GM19099 (cell line): ENCODE measurements around the gene UBASH3A.

Experiments
- POLR2A ChIP-seq: IDR thresholded peaks from 3 replicates; pipeline ENCODE4 v1.6.1; 2011; ENCODE audit warnings: low read depth; ENCODE audit not compliant: insufficient read length; ENCODE audit errors: extremely low read depth

Gene UBASH3A

DNA sequence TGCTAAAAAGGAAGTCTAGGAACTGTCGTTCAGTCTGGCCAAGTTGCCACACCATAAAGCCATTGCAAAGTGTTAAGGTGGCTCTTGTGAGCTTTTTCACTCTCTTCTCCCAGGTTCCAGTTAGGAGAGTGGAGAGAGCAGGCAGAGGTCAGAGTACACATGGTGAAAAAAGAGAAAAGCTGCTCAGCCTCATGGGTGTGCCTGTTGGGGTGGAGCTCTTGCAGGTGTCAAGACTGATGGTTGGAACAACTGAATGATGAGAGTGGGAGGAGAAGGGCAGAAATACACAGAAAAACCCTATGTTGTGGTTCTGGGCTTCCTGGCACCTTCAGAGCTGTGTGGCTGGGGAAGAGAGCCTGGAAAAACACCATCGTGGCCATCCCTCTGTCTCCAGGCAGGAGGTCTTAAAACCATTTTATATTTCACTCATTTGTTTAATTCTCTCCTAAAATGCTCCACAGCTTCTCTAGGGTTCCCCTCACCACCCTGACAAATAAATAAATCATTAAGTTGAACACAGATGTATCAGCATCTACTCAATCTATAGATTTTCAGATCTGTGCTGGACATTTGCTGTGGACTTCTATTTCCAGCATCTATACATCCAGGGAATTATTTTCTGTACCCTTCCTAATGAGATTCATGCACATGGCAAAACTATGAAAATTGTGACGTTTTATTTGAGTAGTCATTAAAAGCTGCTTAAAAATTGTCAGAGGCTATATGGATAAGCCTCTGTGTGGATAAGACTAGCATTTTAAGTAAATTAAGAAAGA is 17.5 kb downstream of the UBASH3A start:
- TF ChIP-seq POLR2A = no peak

DNA sequence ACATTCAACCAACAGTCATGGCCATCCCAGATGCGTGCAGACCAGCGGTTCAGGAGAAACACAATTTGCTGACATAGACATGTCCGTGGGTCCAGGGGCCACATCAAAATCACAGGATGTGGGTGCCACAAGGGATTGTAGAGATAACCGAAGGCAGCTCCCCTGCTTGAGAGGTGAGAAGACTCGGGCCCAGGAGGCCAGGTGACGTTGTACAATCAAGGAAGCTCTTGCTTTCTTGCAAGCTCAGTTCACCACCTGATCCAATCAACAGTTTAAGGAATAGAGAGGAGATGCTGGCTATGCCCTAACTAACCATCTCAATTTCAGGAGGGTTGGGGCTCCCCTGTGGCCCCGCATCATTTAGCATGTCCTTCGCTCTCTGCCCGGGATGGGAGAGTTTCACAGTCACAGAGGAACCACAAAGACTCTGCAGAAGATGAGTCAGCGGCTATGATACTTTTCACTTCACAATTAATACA is 19.5 kb downstream of the UBASH3A start:
- no peak for TF ChIP-seq POLR2A

DNA sequence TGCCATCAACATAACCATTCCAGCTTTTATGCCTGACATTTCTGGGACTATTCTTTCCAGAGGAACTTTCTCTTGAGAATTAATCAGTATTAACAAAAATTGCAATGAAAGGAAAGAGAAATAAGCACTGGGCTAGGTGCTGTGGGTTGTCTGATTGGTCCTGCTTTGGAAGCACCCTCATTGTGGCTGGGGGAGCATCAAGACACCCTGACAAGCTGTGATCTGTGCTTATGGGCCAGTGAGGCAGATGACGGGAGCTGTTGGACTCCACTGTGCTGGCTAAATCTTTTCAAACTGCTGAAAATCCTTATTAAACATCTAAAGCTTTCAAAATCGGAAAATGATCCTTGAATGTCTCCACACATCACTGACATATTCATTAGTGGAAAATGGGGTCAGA is 20.0 kb downstream of the UBASH3A start:
- no peak for TF ChIP-seq POLR2A

DNA sequence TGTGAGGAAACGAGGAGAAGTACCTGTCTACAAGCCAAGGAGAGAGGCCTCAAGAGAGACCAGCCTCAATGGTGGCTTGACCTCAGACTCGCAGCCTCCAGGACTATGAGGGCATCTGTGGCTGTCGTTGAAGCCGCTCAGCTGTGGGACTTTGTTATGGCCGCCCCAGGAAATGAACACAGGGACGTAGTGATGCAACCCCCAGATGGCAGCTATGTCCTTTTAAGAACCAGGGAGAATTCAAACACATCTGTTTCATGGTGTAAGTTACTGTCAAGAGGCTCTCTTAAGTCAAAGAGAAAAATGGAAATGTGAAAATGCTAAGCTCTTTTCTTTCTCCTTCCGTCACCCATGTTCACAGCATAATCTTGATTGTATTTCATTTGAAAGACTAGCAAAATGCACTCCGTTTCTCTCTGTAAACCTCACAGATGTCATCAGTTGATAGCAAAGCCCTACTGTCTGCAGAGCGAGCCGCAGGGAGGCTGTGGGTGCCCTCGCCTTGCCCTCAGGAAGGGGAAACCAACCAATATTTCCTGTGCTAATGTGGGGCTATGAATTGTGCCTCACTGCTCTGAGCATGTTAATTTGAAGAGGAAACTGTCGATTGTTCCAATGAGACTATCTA is 21.3 kb downstream of the UBASH3A start:
- TF ChIP-seq POLR2A = peak; percentile 11

DNA sequence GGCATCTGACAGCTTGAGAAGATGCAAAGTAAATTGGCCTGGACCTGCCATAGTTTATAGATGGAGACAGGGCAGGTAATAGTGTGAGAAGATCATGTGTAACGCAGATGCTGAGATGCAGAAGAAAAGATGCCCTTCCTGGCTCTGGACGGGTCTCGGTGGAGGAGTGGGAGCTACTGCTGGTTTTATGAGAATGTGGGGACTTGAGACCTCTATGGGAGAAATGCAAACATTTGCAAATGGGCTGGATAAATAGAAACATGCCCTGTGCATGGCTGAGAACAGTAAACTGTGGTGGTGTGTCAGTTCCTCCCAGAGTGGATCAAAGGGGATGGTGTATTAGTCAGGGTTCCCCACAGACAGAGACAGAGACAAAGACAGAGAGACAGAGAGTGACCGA is 21.9 kb downstream of the UBASH3A start:
- TF ChIP-seq POLR2A = peak; percentile 20

DNA sequence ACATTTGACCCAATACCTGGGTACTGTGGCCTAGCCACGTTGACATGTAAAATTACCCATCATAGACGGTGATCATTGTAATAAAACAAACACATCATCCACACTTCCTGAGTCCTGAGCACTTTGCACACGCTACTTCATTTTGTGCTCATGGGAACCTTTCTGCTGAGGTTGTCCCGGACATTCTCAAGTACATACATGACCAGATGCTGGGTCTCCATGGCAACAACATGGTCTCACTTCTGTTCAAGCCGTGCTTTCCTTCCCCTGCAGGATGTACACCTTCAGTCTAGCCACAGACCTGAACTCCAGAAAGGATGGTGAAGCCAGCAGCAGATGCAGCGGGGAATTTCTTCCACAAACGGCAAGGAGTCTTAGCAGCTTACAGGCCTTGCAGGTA is 22.7 kb downstream of the UBASH3A start:
- no peak for TF ChIP-seq POLR2A

DNA sequence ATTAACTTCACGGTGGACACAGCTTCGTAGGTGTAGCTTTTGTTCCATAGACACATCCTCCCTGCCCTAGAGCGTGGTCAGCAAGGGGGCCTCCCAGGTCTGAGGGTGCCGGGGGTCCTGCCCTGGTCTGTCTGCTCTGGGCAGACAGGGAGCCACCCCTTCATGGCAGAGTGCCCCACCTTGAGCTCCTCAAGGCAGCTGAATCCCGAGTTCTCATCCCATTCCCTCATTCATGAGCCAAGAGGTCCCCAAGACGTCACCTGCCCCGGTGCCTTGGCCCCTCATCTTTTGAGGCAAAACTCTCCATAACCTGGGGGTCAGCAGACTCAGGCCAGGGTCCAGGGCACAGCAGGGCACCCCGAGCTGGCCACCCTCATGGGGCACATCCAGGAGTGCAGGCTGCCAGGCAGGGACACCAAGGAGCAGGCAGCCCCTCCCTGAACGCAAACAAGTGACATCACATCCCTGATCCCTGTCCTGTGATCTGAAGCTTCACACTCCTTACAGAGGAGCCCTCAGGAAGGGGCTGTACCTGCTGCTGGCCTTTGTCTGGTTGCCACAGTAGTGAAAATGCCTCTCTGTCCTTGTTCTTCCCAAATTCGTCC is 23.3 kb downstream of the UBASH3A start:
- no peak for TF ChIP-seq POLR2A

DNA sequence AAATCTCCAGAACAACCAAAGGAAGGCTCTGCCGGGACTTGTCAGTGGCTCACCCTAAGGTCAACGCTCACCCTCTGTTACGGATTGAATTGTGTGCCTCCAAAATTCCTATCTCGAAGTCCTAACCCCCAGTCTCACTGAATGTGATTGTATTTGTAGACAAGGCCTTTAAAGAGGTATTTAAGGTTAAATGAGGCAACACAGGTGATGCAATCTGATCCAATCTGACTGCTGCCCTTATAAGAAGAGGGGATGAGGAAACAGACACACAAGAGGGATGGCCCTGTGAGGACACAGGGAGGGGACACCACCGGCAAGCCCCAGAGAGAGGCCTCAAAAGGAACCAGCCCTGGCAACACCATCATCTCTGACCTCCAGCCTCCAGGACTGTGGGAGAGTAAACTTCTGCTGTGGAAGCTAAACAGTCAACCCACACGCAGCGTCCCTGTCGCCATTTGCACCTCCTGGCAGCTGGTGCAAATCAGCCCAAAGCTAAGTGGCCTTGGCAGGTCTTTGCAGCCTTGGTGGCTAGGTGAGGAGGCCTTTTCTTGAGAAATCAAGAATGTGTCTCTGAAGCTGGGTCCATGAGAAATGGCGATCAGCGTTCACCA is 24.2 kb downstream of the UBASH3A start:
- TF ChIP-seq POLR2A = no peak

DNA sequence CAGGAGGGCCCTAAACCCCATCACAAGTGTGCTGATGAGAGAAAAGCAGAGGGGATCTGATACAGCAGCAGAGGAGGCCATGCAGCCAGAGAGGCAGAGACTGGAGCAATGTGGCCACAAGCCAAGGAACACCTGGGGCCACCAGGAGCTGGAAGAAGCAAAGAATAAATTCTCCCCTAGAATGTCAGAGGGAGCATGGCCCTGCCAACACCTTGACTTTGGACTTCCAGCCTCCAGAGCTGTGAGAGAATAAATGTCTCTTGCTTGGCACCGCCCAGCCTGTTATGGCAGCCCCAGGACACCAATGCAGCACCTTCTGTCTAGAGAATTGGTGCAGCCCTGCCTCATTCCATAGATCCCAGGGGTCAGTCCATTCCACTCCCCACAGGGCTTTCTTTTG is 25.3 kb downstream of the UBASH3A start:
- TF ChIP-seq POLR2A = no peak

DNA sequence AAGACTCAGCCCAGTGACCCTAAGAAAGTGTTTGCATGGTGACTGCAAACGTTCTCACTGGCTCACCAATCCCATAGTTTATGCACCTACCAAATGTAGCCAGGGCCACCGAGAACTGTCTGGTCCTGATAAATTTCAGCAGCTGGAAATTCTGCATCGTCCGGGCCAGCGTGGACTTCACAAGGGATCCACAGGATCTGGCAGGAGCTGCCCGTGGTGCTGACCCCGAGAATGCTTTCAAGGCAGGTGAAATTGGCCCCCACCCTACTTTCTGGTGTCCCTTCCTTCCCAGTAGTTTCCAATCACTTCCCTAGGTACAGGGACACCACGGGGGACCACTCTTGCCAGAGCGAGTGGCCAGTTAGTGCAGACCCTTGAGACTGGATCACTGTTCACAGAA is 26.2 kb downstream of the UBASH3A start:
- TF ChIP-seq POLR2A = no peak

DNA sequence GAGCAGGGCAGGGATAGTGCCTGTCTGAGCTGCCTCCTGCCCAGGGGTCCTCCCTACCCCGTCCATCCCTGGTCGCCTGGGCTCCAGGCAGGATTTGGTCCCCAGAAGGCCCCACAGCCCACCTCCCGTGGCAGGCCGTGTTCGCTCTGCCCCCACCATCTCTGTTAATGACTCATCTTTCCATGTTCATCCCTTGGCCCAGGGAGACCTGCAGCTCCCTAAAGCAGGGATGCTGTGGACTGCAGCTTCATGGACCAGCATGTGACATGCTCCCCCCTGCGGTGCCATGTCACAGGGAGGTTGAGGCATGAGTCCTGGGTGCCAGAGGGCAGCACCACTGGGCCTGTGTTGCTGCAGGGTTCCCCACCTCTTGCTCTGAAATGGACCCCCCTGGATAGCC is 26.8 kb downstream of the UBASH3A start:
- TF ChIP-seq POLR2A = no peak

DNA sequence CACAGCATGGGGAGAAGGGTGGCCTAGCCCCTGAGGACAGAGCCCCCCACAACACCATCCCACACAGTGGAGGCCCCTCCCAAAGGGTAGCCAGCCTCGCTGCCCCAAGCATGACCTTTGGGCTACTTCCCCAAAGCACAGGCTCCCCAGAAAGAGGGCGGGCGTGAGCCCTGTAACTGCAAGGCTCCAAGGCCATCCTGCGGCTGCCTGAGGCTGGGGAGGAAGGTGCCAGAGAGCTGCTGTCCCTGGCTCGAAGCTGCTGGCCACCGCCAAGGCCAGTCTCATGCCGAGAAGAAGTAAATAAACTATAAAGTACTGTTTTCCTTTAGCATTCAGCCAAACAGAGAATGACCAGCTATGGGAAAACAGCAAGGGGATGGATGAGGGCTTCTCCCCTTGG is 27.5 kb downstream of the UBASH3A start:
- TF ChIP-seq POLR2A = no peak

DNA sequence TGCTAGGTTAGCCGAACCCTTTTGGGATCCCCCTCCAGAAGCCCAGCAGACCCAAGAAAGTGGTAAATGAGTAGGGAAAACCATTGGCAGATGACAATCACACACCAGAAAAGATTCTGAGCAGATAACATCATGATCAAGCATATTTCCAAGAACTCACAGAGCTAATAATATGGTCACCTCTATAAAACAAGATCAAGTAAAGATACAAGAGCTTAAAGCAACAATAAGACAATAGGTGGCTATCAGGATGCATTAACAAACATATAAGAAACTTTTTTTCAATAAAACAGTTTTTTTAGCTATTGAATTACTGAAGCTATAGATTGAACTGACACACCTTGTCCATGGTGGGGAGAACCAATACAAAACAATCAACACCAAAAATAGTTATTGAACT is 29.0 kb downstream of the UBASH3A start:
- TF ChIP-seq POLR2A = no peak

DNA sequence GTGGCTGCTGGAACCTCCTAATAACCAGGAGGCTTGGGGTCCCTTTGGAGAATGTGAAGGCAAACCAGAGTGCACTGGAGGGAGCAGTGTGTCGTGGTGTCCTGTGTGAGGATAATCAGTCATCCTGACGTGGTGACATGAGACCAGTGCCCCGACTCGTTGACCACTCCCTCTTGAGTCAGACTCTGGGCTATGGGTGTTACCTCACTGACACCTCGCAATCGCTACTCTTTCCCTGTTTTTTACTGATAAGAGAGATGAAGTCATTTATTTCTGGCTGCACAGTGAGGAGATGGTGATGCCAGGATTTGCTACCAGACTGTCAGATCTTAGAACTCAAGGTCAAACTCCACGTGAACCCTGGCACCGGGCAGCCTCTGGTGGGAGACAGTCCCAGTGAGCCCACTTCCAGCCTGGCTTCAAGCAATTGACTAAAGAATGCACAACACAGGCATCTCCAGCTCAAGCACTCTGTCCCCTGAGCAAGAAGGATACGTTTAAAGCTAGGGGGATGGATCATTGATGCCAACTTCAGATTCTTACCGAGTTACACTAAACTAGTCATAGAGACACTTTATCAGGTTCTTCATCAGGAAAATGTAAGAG is 30.3 kb downstream of the UBASH3A start:
- no peak for TF ChIP-seq POLR2A

DNA sequence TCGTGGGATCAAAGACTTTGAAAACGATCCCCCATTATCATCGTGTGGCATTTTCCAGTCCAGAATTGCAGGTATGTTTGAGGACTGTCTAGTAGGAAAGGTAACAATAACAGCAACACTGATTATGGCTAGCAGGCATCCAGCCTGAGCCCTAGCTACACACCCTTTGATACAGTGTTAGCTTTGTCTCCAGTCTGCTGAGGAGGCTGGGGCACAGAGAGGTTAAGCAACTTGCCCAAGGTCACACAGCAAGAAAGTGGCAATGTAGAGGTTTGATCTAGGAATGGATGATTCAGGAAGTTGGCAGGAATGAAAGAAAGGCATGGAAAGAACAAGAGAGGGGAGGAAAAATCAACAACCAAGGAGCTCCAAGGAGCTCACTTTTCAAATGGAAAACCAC is 31.2 kb downstream of the UBASH3A start:
- TF ChIP-seq POLR2A = no peak

DNA sequence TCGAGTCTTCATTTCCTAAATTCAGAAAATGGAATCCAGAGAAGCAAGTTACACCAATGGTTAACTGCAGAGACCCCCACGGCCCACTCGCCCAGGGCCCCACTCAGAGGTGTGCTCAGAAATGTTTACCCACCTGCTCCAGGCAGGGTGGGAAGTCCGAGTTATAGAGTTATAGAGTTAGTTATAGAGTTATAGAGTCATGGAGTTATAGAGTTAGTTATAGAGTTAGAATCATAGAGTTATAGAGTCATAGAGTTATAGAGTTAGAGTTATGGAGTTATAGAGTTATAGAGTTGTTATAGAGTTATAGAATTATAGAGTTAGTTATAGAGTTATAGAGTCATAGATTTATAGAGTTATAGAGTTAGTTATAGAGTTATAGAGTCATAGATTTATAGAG is 31.7 kb downstream of the UBASH3A start:
- no peak for TF ChIP-seq POLR2A

DNA sequence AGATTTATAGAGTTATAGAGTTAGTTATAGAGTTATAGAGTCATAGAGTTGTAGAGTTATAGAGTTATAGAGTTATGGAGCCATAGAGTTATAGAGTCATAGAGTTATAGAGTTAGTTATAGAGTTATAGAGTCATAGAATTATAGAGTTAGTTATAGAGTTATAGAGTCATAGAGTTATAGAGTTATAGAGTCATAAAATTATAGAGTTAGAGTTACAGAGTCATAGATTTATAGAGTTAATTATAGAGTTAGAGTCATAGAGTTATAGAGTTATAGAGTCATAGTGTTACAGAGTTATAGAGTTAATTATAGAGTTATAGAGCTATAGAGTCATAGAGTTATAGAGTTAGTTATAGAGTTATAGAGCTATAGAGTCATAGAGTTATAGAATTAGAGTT is 32.1 kb downstream of the UBASH3A start:
- no peak for TF ChIP-seq POLR2A
